ENCODE results near the gene SNUPN.
"Not testable (repeated sequence)": the region's sequence is repeated elsewhere in the genome, so short reads cannot be mapped to it uniquely, and the experiment has no call there.

Gene SNUPN

DNA sequence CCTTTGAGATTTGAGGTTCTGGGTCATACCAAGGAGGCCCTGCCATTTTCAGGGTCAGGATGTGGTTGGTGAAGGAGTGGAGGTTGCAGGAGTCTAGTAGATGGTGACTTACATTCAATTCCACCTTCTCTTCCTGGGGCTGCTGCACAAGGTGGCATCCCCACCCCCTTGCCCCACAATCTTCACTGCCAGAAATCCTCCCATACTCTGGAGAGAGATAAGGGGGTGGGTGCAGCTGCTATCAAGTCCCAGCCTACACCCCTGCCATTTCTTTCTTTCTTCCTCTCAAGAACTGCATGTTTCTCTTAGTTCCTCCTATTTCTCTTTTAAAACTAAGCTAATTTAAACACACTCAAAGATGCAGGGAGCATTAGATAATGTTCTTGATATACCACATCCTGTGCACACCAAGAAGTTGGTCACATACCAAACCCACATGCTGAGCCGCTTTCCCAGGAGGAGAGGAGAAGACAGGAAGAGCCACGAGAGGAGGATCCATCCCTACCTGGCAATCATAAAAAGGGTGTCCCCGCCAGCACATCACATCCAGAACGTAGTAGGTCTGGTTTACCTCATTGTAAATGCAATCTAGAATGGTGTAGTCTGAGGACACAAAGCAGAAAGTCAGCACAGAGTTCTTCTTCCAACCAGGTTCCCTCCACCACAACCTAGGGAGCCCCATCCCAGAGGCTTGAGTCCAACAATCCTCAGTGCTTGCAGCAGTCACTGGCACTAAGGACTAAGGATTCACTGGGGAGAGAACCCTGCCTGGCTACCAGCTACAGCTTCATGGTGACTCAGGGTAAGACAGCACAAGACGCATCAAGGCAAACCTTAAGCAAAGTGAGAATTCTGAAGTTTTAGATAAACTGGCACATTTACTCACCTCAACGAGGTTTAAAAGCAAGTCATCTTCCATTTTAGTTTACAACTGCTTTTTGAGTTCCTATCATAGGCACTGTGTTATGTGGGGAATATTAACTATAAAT lies 18.5 kb downstream of the SNUPN start:
- Histone ChIP-seq H3K4me1 (ENCODE audit: control insufficient read depth, insufficient read depth, low read length) (no peaks in the 10 kb centered on the region), H3K9me3 (ENCODE audit: control insufficient read depth, low read length) (no peaks in the 10 kb centered on the region), H3K4me3 (ENCODE audit: low read length) (no peak overlapping the region), H3K36me3 (ENCODE audit: control insufficient read depth, insufficient read depth, low read length) (peaks cover 11% of the 10 kb centered on the region), H3K9ac (ENCODE audit: low read length) (no peak overlapping the region), H3K27me3 (ENCODE audit: control insufficient read depth, insufficient read depth, low read length) (no peaks in the 10 kb centered on the region)

DNA sequence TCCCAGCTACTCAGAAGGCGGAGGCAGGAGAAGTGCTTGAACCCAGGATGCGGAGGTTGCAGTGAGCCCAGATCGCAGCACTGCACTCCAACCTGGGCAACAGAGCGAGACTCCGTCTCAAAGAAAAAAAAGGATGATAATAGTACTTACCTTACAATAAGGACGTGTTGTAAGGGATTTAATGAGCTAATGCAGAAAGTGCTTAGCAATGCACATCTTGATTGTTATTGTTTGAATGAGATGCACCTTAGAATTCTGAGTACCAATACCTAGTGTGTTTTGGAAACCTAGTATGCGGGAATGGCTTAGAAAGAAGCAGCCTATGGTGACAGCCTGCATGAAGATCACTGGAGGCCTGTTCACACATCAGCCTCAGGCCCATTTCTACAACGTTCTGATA lies 19.5 kb downstream of the SNUPN start:
- no peak overlapping the region for H3K9ac ChIP-seq (ENCODE audit: low read length)
- H3K36me3 ChIP-seq (ENCODE audit: control insufficient read depth, insufficient read depth, low read length): peaks cover 11% of the 10 kb centered on the region
- no peaks in the 10 kb centered on the region for H3K9me3 ChIP-seq (ENCODE audit: control insufficient read depth, low read length)
- no peaks in the 10 kb centered on the region for H3K27me3 ChIP-seq (ENCODE audit: control insufficient read depth, insufficient read depth, low read length)
- H3K4me3 ChIP-seq (ENCODE audit: low read length): no peak overlapping the region
- H3K4me1 ChIP-seq (ENCODE audit: control insufficient read depth, insufficient read depth, low read length): no peaks in the 10 kb centered on the region

DNA sequence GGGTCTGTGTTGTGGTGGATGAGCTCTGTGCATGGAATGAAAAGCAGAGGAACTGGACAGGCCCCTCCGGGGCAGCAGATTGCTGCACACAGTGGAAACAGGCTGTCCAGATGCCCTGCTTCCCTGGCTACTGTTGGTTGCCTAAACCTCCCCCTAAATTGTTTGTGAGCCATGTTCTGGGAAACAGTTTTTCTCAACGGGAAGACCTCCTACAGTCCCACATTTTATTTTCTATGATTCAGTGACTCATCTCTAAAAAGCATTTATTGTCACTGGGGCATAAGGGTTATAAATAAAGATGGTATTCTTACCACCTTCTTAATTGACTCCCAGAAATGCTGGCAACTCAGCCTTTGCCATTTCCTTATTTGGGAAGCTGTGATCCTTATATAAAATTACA lies 26.1 kb downstream of the SNUPN start:
- no peak overlapping the region for H3K9ac ChIP-seq (ENCODE audit: low read length)
- peaks cover 25% of the 10 kb centered on the region for H3K4me1 ChIP-seq (ENCODE audit: control insufficient read depth, insufficient read depth, low read length)
- no peaks in the 10 kb centered on the region for H3K27me3 ChIP-seq (ENCODE audit: control insufficient read depth, insufficient read depth, low read length)

DNA sequence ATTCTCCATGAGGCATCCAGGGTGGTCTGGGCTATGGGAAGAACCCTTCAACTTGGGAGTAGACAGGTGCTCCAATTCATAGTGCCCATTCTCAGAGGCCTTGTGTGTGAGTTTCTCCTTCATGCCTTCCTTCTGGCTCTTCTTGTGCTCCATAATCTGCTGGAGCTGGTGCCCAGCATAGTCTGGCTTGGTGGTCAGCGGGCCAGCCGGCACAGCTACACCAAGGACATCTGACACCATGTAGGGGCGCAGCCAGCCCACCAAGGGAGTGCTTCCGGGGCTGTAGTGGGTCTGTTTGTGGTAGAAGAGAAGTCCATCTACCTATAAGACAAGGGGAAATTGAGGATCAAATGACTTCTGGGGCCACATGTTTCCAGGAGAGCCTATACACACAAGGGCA lies 27.2 kb downstream of the SNUPN start:
- Histone ChIP-seq H3K4me3 (ENCODE audit: low read length) (no peak overlapping the region), H3K27me3 (ENCODE audit: control insufficient read depth, insufficient read depth, low read length) (no peaks in the 10 kb centered on the region), H3K36me3 (ENCODE audit: control insufficient read depth, insufficient read depth, low read length) (no peaks in the 10 kb centered on the region), H3K9ac (ENCODE audit: low read length) (peak overlapping the region; percentile 42), H3K4me1 (ENCODE audit: control insufficient read depth, insufficient read depth, low read length) (peaks cover 25% of the 10 kb centered on the region), H3K9me3 (ENCODE audit: control insufficient read depth, low read length) (no peaks in the 10 kb centered on the region)

More for the DNA sequence above, 26.1 kb downstream of the SNUPN start:
- Histone ChIP-seq H3K4me3 (ENCODE audit: low read length) (no peak overlapping the region), H3K9me3 (ENCODE audit: control insufficient read depth, low read length) (no peaks in the 10 kb centered on the region), H3K36me3 (ENCODE audit: control insufficient read depth, insufficient read depth, low read length) (no peaks in the 10 kb centered on the region)

DNA sequence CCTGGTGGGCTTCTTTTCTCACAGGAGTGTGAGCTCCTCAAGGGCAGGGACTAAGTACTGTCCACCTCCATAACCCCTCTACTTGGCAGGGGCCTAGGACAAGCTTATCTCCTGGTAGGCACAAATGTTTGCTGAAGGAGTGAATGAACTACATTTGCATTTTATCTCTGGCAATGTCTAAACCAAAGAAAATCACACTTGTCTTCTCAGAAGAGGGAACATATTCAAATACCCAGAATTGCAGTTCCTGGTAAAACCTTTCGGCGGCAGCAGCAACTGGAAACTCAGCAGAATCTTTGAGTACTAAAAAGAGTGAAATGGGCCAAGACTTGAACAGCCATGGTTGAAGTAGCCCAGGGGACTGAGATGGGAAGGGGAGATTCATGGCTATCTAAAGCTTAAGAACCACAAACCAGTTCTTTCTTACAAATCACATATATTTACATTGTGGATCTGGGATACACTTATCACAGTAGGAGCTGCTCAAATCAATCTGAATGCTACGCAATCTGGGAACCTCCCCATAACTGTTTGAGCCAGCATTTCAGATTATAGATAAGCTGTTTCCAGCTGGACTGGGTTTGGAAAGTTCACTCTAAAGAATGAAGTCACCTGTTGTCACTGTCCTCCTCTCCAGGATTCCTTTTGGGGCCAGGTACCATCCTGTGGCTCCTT lies 27.7 kb downstream of the SNUPN start:
- H3K4me3 ChIP-seq (ENCODE audit: low read length): no peak overlapping the region
- no peaks in the 10 kb centered on the region for H3K9me3 ChIP-seq (ENCODE audit: control insufficient read depth, low read length)
- peaks cover 25% of the 10 kb centered on the region for H3K4me1 ChIP-seq (ENCODE audit: control insufficient read depth, insufficient read depth, low read length)
- peak overlapping the region; percentile 42 for H3K9ac ChIP-seq (ENCODE audit: low read length)
- no peaks in the 10 kb centered on the region for H3K36me3 ChIP-seq (ENCODE audit: control insufficient read depth, insufficient read depth, low read length)
- H3K27me3 ChIP-seq (ENCODE audit: control insufficient read depth, insufficient read depth, low read length): no peaks in the 10 kb centered on the region

DNA sequence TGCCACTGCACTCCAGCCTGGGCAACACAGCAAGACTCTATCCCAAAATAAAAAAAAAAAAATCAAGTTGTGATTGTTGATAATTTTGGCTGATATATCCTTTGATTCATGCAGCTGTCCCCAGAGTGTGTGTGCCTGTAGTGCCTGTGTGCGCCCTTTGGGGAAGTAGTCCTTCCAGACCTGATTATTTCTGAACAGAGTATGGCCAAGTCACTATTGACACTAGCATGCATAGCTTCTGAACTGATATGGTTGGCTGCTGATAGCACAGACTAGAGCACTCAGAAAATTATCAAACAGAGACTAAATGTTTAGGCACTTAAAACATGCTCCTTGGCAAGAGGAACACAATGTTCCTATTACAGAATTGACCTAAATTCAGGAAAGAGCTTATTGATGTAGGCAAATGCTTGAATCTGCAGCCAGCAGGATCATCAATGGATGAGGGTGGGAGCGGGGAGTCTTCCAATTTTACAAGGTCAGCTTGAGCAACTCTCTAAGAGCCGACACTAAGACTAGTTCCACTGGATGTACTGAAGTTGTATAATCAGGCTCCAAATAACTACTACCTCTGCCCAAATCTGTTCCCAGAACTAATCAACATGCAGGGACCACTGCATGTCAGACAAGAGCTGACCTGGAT lies 28.7 kb downstream of the SNUPN start:
- no peak overlapping the region for H3K4me3 ChIP-seq (ENCODE audit: low read length)
- H3K36me3 ChIP-seq (ENCODE audit: control insufficient read depth, insufficient read depth, low read length): no peaks in the 10 kb centered on the region
- H3K27me3 ChIP-seq (ENCODE audit: control insufficient read depth, insufficient read depth, low read length): no peaks in the 10 kb centered on the region
- H3K9ac ChIP-seq (ENCODE audit: low read length): no peak overlapping the region
- H3K9me3 ChIP-seq (ENCODE audit: control insufficient read depth, low read length): no peaks in the 10 kb centered on the region
- H3K4me1 ChIP-seq (ENCODE audit: control insufficient read depth, insufficient read depth, low read length): peaks cover 28% of the 10 kb centered on the region

DNA sequence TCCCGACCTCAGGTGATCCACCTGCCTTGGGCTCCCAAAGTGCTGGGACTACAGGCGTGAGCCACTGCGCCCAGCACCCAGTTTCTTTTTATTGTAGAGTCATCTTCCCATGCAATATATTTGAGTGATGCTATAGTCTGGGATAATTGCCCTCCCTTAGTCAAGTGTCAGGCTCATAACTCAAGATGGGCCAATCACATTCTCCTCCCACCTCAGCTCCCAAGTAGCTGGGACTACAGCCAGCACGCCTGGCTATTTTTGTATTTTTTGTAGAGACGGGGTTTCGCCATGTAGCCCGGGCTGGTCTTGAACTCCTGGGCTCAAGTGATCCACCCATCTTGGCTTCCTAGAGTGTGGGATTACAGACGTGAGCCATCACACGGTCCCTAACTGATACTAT lies 31.2 kb downstream of the SNUPN start:
- Histone ChIP-seq H3K4me1 (ENCODE audit: control insufficient read depth, insufficient read depth, low read length) (peaks cover 27% of the 10 kb centered on the region), H3K9ac (ENCODE audit: low read length) (no peak overlapping the region), H3K9me3 (ENCODE audit: control insufficient read depth, low read length) (no peaks in the 10 kb centered on the region), H3K4me3 (ENCODE audit: low read length) (no peak overlapping the region), H3K27me3 (ENCODE audit: control insufficient read depth, insufficient read depth, low read length) (no peaks in the 10 kb centered on the region), H3K36me3 (ENCODE audit: control insufficient read depth, insufficient read depth, low read length) (no peaks in the 10 kb centered on the region)

DNA sequence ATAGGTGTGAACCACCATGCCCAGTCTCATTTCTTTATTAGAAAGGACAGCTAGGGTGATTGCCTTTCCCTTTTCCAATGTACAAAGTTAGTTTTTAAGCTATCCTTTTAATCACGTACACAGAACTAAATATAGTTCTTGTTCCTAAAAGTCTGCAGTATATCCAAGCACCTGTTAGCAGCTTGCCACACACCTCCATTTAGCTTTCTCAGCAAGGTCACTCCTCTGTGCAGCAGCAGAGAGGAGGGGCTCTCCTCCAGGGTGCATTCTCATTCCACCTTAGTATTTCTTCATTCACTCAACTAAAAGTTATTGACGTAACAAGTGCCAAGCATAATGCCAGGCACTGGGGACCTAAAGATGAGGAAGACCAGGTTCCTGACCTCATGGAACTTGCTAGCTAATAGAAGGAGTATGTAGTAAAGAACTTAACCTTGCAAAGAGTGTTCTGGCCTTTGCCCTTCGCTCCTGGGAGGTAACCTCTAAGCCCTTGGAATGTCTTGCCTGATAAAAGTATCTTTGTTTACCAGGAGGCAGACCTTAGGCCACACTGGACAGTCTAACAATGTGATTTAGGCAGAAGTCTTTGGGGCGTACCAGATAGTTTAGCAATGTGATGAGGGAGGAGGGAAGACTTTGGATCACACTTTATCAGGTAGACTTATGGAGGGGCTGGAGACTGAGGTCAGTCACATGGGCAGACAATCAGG lies 33.7 kb downstream of the SNUPN start:
- Histone ChIP-seq H3K9me3 (ENCODE audit: control insufficient read depth, low read length) (no peaks in the 10 kb centered on the region), H3K9ac (ENCODE audit: low read length) (no peak overlapping the region), H3K27me3 (ENCODE audit: control insufficient read depth, insufficient read depth, low read length) (no peaks in the 10 kb centered on the region), H3K4me1 (ENCODE audit: control insufficient read depth, insufficient read depth, low read length) (peaks cover 4% of the 10 kb centered on the region), H3K36me3 (ENCODE audit: control insufficient read depth, insufficient read depth, low read length) (no peaks in the 10 kb centered on the region), H3K4me3 (ENCODE audit: low read length) (no peak overlapping the region)

DNA sequence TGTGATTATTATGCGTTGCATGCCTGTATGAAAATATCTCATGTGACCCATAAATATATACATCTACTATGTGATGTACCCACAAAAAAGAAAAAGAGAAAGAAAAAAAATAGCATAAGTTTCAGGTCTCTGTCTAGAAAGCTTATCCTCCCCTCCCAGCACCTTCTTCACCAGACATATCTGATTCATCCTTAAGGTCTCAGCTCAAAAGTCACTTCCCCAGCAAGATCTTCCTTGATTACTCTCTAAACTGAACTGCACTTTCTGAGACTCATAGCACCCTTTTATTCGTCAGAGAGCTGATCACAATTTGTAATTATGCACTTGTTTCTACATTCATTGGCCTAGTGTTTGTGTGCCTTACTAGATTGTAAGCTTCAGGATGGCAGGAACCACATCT lies 35.3 kb downstream of the SNUPN start:
- H3K27me3 ChIP-seq (ENCODE audit: control insufficient read depth, insufficient read depth, low read length): no peaks in the 10 kb centered on the region
- H3K4me3 ChIP-seq (ENCODE audit: low read length): no peak overlapping the region
- peaks cover 4% of the 10 kb centered on the region for H3K4me1 ChIP-seq (ENCODE audit: control insufficient read depth, insufficient read depth, low read length)
- H3K9ac ChIP-seq (ENCODE audit: low read length): no peak overlapping the region
- no peaks in the 10 kb centered on the region for H3K9me3 ChIP-seq (ENCODE audit: control insufficient read depth, low read length)
- H3K36me3 ChIP-seq (ENCODE audit: control insufficient read depth, insufficient read depth, low read length): no peaks in the 10 kb centered on the region

DNA sequence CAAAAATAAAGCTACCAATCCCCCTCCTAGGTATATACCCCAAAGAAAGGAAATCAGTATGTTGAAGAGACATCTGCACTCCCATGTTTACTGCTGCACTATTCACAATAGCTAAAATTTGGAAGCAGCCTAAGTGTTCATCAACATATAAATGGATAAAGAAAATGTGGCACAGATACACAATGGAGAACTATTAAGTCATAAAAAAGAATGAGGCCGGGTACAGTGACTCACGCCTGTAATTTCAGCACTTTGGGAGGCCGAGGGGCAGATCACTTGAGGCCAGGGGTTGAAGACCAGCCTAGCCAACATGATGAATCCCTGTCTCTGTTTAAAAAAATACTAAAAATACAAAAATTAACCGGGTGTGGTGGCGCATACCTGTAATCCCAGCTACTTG lies 36.5 kb downstream of the SNUPN start:
- H3K36me3 ChIP-seq (ENCODE audit: control insufficient read depth, insufficient read depth, low read length): no peaks in the 10 kb centered on the region
- H3K4me3 ChIP-seq (ENCODE audit: low read length): no peak overlapping the region
- H3K27me3 ChIP-seq (ENCODE audit: control insufficient read depth, insufficient read depth, low read length): no peaks in the 10 kb centered on the region
- peaks cover 4% of the 10 kb centered on the region for H3K4me1 ChIP-seq (ENCODE audit: control insufficient read depth, insufficient read depth, low read length)
- H3K9me3 ChIP-seq (ENCODE audit: control insufficient read depth, low read length): no peaks in the 10 kb centered on the region
- H3K9ac ChIP-seq (ENCODE audit: low read length): no peak overlapping the region

DNA sequence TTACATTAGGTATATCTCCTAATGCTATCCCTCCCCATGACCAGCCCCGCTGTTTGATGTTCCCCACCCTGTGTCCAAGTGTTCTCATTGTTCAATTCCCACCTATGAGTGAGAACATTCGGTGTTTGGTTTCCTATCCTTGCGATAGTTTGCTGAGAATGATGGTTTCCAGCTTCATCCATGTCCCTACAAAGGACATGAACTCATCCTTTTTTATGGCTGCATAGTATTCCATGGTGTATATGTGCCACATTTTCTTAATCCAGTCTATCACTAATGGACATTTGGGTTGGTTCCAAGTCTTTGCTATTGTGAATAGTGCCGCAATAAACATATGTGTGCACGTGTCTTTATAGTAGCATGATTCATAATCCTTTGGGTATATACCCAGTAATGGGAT lies 39.1 kb downstream of the SNUPN start:
- H3K9me3 ChIP-seq (ENCODE audit: control insufficient read depth, low read length); H3K4me1 ChIP-seq (ENCODE audit: control insufficient read depth, insufficient read depth, low read length); H3K27me3 ChIP-seq (ENCODE audit: control insufficient read depth, insufficient read depth, low read length); H3K36me3 ChIP-seq (ENCODE audit: control insufficient read depth, insufficient read depth, low read length); H3K9ac ChIP-seq (ENCODE audit: low read length); H3K4me3 ChIP-seq (ENCODE audit: low read length): not testable (repeated sequence)
